Measurements from ENCODE around the gene RAX2.
"Not testable (repeated sequence)": the region's sequence is repeated elsewhere in the genome, so short reads cannot be mapped to it uniquely, and the experiment has no call there.

The RAX2 gene

GRCh38 chr19:3775831-3776230, 3.8 kb upstream of the RAX2 start:
- no peak for DNase-seq

- DNase-seq: no peak
These were observed 3.3 kb upstream of the RAX2 start for GRCh38 chr19:3775374-3775711.

- DNase-seq: no peak
These were observed 2.8 kb upstream of the RAX2 start for GRCh38 chr19:3774621-3775373.

- no peak for DNase-seq
These were observed 1.9 kb upstream of the RAX2 start for GRCh38 chr19:3773814-3774515.

- DNase-seq: no peak
These were observed 775 bp downstream of the RAX2 start for GRCh38 chr19:3771000-3771905.

- no peak for DNase-seq
These were observed 1.7 kb downstream of the RAX2 start for GRCh38 chr19:3770136-3770999.

GRCh38 chr19:3769494-3769893, 2.5 kb downstream of the RAX2 start:
- DNase-seq: no peak

- no peak for DNase-seq
These were observed 3.3 kb downstream of the RAX2 start for GRCh38 chr19:3768748-3769099.

GRCh38 chr19:3768015-3768747, 3.8 kb downstream of the RAX2 start:
- DNase-seq: no peak

GRCh38 chr19:3767050-3767449, 5.0 kb downstream of the RAX2 start:
- no peak for DNase-seq

GRCh38 chr19:3766520-3766919, 5.5 kb downstream of the RAX2 start:
- DNase-seq: no peak

GRCh38 chr19:3765757-3766156, 6.3 kb downstream of the RAX2 start:
- DNase-seq: not testable (repeated sequence)

GRCh38 chr19:3765121-3765520, 6.9 kb downstream of the RAX2 start:
- no peak for DNase-seq

- DNase-seq: peak; percentile 99
These were observed 9.2 kb downstream of the RAX2 start, which contains the start of gene MRPL54 for GRCh38 chr19:3762501-3763459. Gene MRPL54, plus strand, starts transcription at chr19:3762682. Its CDS starts 19 bp downstream, at chr19:3762701.

GRCh38 chr19:3762130-3762473, 9.9 kb downstream of the RAX2 start:
- no peak for DNase-seq

- peak; percentile 97 for DNase-seq
These were observed 10.5 kb downstream of the RAX2 start, which contains the start of gene APBA3 for GRCh38 chr19:3761382-3762129. Gene APBA3, minus strand, starts transcription at chr19:3761692. Its CDS starts 1,428 bp downstream, at chr19:3760264.

- DNase-seq: no peak
These were observed 11.1 kb downstream of the RAX2 start for GRCh38 chr19:3760871-3761361.

GRCh38 chr19:3759482-3760254, 12.4 kb downstream of the RAX2 start:
- no peak for DNase-seq

- not testable (repeated sequence) for DNase-seq
These were observed 13.7 kb downstream of the RAX2 start for GRCh38 chr19:3758297-3758696.

Data from stimulated activated CD4-positive, alpha-beta T cell treated with anti-CD3 and anti-CD28 coated beads, Interleukin-15, amount 100 ng/mL, for 24 hours (primary cell).